GM19397 (cell line): ENCODE measurements around the gene DAP.

Experiments used
- ATAC-seq: cut with Tn5 transposase; IDR thresholded peaks from one replicate; pipeline ENCODE4 v1.9.1; 2021; ENCODE audit warnings: mild to moderate bottlenecking, moderate library complexity; ENCODE audit not compliant: unreplicated experiment

DAP gene

GRCh38 chr5:10761933-10762775 is 1.1 kb upstream of the DAP start:
- no peak for ATAC-seq

GRCh38 chr5:10760921-10761184 is 181 bp downstream of the DAP start:
- no peak for ATAC-seq

GRCh38 chr5:10760096-10760920 is 726 bp downstream of the DAP start:
- peak; percentile 30 for ATAC-seq

GRCh38 chr5:10759111-10759510 is 1.9 kb downstream of the DAP start:
- ATAC-seq: no peak

GRCh38 chr5:10757922-10758555 is 3.0 kb downstream of the DAP start:
- ATAC-seq: no peak

- ATAC-seq: no peak
These were observed 4.0 kb downstream of the DAP start for GRCh38 chr5:10757043-10757442.

GRCh38 chr5:10756549-10756948 is 4.5 kb downstream of the DAP start:
- no peak for ATAC-seq

GRCh38 chr5:10753178-10753577 is 7.9 kb downstream of the DAP start:
- ATAC-seq: no peak

GRCh38 chr5:10752451-10752850 is 8.6 kb downstream of the DAP start:
- ATAC-seq: no peak

- ATAC-seq: no peak
These were observed 10.1 kb downstream of the DAP start for GRCh38 chr5:10750909-10751308.

- ATAC-seq: peak; percentile 50
These were observed 13.1 kb downstream of the DAP start for GRCh38 chr5:10747678-10748622.

- ATAC-seq: no peak
These were observed 14.3 kb downstream of the DAP start for GRCh38 chr5:10746711-10747110.

GRCh38 chr5:10745133-10745532 is 15.9 kb downstream of the DAP start:
- no peak for ATAC-seq

GRCh38 chr5:10744681-10745080 is 16.4 kb downstream of the DAP start:
- ATAC-seq: no peak

- ATAC-seq: no peak
These were observed 17.1 kb downstream of the DAP start for GRCh38 chr5:10743951-10744350.

- no peak for ATAC-seq
These were observed 17.5 kb downstream of the DAP start for GRCh38 chr5:10743526-10743925.

- ATAC-seq: no peak
These were observed 19.4 kb downstream of the DAP start for GRCh38 chr5:10741661-10742060.

- ATAC-seq: no peak
These were observed 20.6 kb downstream of the DAP start for GRCh38 chr5:10740384-10740783.

- ATAC-seq: no peak
These were observed 23.2 kb downstream of the DAP start for GRCh38 chr5:10737880-10738279.

- ATAC-seq: no peak
These were observed 24.2 kb downstream of the DAP start for GRCh38 chr5:10736808-10737207.

GRCh38 chr5:10736354-10736753 is 24.7 kb downstream of the DAP start:
- ATAC-seq: no peak
